HG02623 (cell line): ENCODE results near the gene JHY.
"Not testable (repeated sequence)": the region's sequence is repeated elsewhere in the genome, so short reads cannot be mapped to it uniquely, and the experiment has no call there.

Source experiments
- ATAC-seq: cut with Tn5 transposase; IDR thresholded peaks from one replicate; pipeline ENCODE4 v1.9.1; 2021; ENCODE audit warnings: moderate library complexity; ENCODE audit not compliant: unreplicated experiment

JHY gene

DNA sequence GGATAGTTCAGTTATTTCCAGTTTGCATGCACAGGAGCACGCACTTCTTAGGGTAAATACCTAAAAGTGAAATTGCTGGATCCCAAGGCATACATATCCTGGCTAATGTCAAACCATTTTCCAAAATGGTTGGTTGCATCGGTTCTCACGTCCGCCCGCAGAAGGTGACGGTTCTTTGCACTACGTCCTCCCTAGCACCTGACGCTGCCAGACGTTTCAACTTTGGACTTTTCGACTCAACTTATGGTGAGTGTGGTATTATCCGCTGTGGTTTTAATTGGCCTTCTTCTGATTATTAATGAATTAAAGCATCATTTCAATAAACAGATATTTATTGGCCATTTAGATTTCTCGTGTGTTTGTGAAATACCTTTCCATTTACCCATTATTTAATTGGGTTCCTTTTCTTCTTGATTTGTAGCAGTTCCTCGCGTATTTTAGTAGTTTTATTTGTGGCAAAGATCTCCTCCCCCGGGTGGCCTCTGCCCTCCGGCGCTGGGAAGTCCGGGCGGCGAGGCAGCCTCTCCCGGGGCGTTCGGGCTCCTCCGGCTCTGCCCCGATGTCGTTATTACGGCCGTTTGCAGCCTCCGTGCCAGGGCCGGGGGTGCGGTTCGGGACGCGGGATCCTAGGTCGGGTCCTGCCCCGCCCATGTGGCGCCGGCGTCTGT, at the start of gene JHY:
TSS of gene JHY (plus strand) at position 571 of the 668 bp plus-strand sequence. CDS start 3,091 bp downstream, outside the sequence.
- no peak for ATAC-seq

DNA sequence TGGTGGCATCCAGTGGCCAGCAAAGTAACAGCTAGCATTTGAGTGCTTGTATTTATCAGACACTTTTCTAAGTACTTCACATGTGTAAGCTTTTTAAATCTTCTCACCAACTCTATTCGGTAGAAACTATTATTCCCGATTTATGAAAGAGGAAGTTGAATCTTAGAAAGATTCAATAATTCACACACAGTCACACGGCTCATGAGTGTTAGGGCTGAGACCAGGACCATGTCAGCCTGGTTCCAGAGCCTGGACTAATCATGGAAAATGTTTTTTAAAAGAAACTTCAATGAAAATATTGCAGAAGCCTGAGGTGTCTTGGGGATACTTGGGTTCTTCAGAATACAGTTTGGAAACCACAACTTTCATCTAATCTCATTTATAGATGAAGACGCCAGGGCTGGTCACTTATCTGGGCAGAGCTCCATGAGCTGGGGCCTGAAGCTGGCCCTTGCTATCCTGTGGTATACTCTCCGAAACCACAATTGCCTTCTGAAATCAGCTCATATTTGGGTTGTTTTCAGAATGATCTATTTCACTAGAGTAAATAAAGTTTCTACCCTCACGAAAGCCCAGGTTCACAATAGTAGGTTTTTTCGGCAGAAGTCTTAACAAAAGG, 48.6 kb upstream of the JHY start:
- no peak for ATAC-seq

DNA sequence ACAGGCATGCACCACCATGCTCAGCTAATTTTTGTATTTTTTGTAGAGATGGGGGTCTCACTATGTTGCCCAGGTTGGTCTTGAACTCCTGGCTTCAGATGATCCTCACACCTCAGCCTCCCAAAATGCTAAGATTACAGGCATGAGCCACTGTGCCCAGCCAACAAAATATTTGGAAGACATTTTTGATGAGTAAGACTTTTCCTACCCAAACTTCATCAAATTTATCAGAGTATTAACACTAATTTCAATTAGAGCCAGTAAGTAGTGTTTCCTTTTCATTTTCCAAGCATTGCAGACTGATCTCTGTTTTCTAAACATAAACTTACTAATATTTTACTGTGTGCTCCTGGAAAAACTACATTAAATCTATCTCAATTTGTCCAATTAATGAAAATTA, 45.6 kb upstream of the JHY start:
- no peak for ATAC-seq

DNA sequence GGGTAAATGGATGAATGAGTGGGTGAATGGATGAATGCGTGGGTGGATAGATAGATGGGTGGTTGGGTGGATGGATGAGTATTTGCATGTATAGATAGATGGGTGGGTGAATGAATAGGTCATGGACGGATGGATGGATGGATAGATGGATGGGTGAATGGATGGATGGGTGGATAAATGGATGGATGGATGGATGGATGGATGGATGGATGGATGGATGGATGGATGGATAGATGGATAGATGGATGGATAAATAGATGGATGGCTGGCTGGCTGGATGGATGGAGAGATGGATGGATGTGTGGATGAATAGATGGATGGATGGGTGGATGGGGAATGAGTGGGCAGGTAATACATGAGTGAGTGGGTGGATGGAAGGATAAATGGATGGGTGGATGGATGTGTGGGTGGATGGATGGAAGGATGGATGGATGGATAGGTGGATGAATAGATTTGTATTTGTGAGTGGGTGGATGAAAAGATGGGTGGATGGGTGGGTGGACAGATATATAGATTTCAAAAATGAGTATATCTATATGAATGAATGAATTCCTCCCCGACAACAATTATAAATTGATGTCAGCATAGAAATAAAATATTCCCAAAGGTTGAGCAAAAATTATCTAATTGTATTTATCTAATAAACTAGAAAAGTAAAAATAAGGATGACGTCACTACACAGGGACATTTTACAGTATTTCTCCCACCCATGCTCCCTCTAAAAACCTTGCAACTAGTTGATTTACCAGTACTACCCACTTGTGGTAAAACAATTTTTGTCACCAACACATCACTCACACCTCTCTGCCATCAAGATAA, 44.8 kb upstream of the JHY start:
- no peak for ATAC-seq

DNA sequence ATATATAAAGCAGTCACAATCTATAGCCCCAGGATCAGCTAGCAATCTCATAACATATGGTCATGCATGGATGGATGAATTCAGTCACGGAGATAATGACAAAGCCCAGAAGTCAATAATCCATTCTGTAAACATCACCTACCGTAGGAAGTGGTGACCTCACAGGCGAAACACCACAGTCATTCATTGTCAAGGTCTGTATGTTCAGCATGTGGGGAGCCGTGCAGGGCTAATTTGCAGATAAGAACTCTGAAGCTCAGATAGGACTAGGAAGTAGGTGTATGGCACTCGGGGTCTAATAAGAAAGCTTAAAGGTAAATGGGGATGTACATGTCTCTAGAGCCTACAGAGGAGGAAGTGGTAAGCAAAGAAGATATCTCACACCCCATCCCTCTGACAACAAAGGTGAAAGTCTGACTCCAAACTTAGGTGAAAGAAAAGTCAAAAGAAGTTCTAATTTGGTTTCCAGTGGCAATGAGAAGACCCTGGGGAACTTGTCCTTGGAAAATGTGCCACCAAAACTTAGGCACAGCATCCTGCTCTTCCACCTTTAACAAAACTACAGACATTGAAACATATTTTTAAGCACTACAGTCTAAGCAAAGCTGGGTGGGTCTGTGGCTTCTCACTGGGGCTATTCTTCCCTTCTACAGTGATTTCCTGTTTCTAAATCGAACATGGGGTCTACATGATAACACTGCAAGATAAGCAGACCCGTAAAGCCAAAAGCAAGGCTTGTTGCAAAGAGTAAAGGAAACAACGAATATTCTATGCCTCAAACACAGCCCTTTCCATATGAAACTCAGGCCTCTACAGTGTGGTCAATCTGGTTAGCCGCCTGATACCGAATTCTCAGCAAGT, 39.0 kb upstream of the JHY start:
- no peak for ATAC-seq

DNA sequence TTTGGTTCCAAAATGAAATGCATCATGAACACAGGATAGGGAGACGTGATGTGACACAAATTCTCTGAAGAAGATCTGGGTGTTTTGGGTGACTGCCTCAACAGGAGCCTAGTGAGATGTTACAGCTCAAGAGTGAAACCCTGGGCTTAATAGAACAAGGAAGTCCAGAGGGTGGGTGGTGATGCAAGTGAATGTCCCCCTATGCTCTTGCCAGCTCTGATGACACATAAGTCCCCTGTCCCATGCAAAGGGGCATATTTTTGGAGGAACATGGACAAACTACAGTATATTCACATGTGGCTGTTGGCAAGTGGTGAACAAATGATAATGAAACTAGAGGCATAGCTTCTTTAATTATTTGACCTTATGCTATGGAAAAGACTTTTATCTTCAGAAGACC, 35.1 kb upstream of the JHY start:
- ATAC-seq = no peak

DNA sequence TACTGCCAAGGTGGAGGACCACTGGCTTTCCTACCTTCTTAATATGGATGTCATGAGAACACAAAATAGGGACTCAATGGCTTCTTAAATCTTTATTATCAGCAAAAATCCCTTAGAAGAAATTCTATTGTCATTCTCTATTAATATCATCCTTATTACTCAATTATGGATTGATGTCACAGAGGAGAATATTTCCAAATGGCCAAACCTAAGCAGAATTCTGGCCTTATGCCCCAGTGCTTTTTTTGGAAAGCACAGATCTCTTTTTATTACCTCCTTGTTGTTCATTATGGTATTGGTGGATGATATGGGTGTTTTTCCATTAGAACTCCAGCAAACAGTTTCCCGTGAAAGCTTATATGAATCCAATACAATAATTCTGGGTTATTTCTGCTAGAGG, 34.4 kb upstream of the JHY start:
- ATAC-seq = no peak

DNA sequence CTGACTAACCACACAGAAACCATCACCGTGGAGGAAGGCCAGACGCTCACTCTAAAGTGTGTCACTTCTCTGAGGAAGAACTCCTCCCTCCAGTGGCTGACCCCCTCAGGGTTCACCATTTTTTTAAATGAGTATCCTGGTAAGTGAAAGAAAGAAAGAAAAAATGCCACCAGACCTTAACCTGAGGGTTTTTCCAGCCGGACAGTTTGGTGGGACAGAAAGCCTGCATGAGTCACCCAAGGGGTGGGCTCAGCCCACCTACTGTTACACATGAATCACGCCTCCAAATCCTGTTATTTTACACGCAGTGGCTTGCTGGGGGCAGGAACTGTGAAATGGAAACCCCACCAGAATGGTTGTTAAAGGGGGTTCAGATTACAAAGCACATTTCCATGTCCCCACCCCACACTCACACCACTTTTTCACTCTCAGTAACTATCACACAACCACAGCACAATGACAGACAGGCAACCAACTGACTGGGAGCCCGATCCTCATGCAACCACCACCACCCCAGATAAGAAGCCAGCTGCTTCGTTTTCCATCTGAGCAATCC, 32.4 kb upstream of the JHY start:
- ATAC-seq = no peak

DNA sequence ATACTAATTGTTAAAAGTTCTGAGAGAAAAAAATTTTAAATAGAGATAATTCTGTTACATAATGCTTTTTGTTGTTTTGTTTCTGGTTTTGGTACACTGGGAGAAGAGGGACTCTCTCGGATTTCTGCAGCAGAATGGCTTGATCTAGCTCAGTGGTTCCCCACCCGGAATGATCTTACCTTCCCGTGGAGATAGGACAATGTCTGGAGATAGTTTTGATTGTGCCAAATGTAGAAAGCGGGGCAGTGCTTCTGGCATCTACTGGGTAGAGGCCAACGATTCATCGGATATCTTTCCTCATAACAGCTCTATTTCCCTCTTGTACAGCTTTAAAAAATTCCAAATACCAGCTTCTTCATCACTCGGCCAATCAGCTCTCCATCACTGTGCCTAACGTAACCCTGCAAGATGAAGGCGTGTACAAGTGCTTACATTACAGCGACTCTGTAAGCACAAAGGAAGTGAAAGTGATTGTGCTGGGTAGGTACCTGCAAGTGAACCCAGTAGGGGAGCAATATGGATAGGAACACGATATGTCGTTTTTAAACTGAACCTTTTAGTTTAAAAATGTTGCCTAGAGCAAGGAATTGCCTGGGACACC, 31.1 kb upstream of the JHY start:
- no peak for ATAC-seq

DNA sequence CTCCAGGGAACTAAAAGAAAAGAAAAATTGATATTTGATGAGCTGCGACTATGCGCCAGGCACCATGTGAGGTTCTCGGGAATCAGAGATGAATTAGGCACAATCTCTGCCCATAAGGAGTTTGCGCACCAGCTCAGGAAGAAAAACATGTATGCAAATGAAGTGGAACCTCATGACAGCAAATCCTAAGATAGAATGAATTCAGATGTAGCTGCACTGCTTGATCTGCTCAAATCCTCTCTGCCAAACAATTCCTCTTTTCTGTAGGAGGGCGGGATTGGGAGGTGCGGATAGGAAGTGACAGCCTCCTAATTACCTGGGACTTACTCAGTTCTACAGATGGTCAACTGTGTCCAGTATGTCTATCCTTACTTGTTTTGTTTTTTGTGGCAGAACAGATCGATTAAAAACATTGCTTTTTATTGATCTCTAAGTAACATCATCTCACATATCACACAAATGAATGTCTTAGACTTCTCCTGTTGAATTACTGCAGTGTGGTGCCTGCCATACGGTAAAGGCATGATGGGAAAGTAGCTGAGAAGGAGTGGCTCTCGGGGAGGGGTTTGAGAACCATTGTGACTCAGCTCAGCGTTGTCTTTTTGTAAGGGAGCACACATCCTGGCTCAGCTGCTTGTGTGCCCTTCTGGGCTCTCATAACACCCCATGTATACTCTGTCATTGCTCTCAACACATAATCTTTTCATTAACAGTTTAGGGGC, 30.3 kb upstream of the JHY start:
- ATAC-seq = no peak

DNA sequence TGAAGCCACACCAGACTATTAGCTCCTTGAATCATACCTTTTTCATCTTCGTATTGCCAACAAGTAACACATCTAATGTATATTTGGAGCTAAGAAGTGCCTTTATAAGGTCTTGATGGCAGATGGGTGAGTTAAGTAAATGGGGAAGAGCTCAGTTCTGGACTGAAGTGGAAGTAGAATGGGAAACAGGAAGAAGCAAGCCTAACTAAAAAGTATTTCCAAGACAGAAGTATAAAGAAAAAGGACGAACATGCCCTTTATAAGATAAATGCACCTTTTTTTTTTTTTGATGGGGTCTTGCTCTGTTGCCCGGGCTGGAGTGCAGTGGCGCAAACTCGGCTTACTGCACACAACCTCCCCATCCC, 29.8 kb upstream of the JHY start:
- no peak for ATAC-seq

DNA sequence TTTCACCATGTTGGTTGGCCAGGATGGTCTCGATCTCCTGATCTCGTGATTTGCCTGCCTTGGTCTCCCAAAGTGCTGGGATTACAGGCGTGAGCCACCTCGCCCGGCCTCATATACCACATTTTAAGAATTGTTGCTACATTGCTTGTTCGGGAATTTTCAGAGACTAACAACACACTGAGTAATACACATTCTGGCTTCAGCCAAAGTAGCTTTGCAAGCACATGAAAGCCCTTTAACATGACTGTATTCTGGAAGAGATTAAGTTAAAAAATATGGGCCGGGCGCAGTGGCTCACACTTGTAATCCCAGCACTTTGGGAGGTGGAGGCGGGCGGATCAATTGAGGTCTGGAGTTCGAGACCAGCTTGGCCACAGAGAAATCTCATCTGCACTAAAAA, 29.3 kb upstream of the JHY start:
- no peak for ATAC-seq

DNA sequence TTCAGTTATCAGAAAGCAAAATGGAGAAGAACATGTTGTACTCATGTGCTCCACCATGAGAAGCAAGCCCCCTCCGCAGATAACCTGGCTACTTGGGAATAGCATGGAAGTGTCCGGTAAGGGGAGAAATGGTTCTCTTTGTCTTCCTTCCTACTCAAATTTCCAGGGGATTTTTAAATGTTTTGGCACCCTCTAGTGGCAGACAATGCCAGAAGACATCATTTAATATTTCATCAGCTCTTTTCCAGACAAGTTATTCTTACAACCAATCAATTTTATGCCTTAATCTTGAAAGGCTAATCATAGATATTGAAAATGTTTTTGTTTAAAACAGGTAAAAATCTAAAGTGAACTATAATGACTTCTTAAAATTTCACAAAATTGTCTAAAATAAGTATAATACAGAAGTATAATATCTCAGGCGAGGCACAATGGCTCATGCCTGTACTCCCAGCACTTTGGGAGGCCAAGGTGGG, 28.6 kb upstream of the JHY start:
- ATAC-seq = no peak

DNA sequence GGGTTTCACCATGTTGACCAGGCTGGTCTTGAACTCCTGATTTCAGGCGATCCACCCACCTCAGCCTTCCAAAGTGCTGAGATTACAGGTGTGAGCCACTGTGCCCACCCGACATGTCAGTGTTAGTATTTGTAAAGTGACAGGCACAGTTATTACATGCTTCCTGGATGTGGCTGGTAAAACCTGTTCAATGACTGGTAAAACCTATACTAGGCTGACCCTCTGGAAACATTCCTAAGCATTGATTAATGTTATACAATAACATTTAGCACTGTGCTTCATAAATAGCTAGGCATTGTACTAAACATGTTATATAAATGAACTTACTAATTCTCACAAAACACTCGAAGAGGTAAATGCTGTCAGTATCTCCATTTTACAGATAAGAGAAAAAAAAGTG, 20.9 kb upstream of the JHY start:
- ATAC-seq = no peak

DNA sequence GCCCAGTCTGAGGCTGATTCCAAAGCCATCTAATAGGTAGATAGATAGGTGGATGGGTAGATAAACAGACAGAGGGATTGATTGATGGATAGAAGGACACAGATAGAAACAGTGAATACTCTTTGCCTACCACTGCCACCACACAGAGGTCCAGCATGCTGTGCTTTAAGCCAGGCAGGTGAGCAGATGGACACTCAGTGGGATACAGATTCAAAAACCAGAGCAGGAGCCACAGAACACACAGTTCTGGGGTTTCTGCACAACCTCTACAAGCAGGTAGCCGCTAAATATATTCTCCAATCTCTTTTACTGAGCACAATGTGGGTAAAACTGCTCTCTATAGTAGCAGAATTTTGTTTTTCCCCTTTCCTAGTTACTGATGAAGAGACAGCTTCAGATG, 20.5 kb upstream of the JHY start:
- ATAC-seq = no peak

DNA sequence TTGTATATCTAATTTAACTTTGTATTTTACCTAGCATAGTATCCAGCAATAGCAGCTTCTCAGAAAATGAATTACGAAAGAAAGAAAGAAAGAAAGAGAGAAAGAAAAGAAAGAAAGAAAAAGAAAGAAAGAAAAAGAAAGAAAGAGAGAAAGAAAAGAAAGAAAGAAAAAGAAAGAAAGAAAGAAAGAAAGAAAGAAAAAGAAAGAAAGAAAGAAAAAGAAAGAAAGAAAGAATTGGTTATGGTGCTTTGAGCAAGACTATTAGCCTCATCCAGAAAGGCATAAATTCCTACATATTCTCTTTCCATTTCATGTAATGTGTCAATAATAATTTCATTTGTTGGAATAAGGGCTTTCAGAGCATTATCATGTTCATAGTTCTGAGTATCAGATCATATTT, 19.4 kb upstream of the JHY start:
- ATAC-seq = not testable (repeated sequence)

DNA sequence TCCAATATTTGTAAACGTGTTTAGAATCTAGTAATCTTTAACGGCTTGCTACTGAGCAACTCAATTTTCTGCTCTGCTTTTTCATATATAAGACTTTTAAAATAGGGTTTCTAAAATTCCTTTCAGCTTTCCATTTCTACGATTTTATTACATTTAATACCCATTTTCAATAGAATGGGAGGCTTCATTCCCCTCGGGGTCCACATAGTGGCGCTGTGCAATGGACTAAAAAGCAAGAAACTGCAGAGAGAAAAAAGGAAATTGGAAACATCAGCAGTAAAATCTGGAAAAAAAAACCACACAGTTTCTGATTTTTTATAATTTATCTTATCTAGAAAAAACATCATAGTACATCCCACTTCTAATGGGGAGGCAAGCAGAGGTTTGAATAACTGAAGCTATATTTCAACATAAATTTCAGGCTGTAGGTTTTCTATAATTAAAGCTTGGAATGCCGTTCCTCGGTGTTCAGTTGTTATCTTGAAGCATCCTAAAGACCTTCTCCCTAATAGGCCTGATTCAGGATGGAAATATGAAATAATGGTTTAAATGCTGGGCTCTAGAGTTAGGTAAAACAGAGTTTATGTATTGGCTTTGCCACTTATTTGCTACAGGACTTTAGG, 18.7 kb upstream of the JHY start:
- no peak for ATAC-seq

DNA sequence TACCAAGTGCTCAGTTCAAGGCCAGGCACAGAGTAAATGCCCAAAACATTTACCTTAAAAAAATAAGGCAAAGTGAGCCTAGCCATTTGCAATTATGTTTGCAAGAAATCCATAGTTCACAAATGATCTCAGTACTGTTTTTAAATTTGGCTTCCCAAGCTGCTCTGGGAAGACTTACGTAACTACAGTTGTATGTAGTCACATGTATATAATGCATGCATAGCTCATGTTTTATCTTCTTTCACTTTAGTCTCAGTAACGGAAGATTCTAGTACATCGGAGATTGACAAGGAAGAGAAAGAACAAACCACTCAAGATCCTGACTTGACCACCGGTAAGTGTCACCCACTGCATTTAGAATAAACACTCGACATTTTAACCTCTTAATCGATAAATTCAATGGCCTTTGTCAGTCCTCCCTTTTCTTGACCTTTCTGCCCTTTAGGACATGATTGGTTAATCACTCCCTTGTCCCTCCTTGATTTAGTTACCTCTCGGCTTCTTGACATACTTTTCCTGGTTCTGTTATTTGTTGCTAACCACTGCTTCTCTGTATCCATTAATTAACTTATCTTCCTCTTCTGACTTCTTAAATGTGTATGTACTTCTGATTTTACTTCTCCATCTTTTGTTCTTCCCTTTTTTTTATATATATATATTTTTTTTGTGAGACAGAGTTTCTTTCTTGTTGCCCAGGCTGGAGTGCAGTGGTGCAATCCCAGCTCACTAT, 18.0 kb upstream of the JHY start:
- ATAC-seq = no peak

DNA sequence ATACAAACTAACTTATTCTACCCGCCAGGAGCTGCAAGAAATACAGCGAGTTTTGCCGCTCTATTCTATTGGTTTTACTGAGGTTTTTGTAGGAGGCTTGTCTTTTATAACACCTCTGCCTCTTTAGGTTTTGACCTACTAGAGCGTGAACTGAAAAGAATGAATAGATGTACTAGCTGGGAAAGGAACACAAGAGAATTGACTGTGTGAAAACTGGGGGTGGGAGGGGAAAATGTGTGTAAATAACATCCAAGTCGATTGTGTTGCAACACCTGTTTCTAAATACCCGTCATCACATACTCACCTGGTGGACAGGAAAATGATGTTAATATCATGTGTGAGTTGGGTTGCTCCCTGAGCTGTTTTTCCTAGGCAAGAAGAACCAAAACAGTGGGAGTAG, 12.9 kb upstream of the JHY start:
- no peak for ATAC-seq
